Right forelimb (tissue), 1 donor: ENCODE measurements around the gene SLC10A6.

Source experiments
- DNase-seq: peaks from one replicate; pipeline ENCODE4 v3.0.0-alpha.2; 2018

The SLC10A6 gene

GRCh38 chr4:86847571-86847970 is 1.6 kb downstream of the SLC10A6 start:
- DNase-seq, result no peak

GRCh38 chr4:86846921-86847320 is 2.3 kb downstream of the SLC10A6 start:
- no peak for DNase-seq

- DNase-seq, result no peak
Measured at GRCh38 chr4:86845593-86845992, 3.6 kb downstream of the SLC10A6 start.

GRCh38 chr4:86841309-86841708 is 7.9 kb downstream of the SLC10A6 start:
- no peak for DNase-seq

GRCh38 chr4:86840858-86841257 is 8.3 kb downstream of the SLC10A6 start:
- DNase-seq, result no peak

- no peak for DNase-seq
Measured at GRCh38 chr4:86837691-86838503, 11.3 kb downstream of the SLC10A6 start.

GRCh38 chr4:86835677-86836076 is 13.5 kb downstream of the SLC10A6 start:
- no peak for DNase-seq

GRCh38 chr4:86834901-86835300 is 14.3 kb downstream of the SLC10A6 start:
- no peak for DNase-seq

GRCh38 chr4:86833615-86834014 is 15.6 kb downstream of the SLC10A6 start:
- DNase-seq, result no peak

- no peak for DNase-seq
Measured at GRCh38 chr4:86831262-86832130, 17.7 kb downstream of the SLC10A6 start.

GRCh38 chr4:86825511-86825910 is 23.7 kb downstream of the SLC10A6 start:
- DNase-seq, result no peak

- no peak for DNase-seq
Measured at GRCh38 chr4:86822136-86822535, 27.0 kb downstream of the SLC10A6 start.

GRCh38 chr4:86821151-86821550 is 28.0 kb downstream of the SLC10A6 start:
- no peak for DNase-seq

GRCh38 chr4:86819561-86819960 is 29.6 kb downstream of the SLC10A6 start:
- DNase-seq, result no peak

- no peak for DNase-seq
Measured at GRCh38 chr4:86818841-86819240, 30.3 kb downstream of the SLC10A6 start.

GRCh38 chr4:86818211-86818610 is 31.0 kb downstream of the SLC10A6 start:
- no peak for DNase-seq

GRCh38 chr4:86816501-86817273 is 32.5 kb downstream of the SLC10A6 start:
- DNase-seq, result peak; percentile 72

GRCh38 chr4:86815653-86816052 is 33.5 kb downstream of the SLC10A6 start:
- DNase-seq, result no peak

GRCh38 chr4:86810847-86811246 is 38.3 kb downstream of the SLC10A6 start:
- no peak for DNase-seq

- no peak for DNase-seq
Measured at GRCh38 chr4:86809809-86810208, 39.4 kb downstream of the SLC10A6 start.

GRCh38 chr4:86791126-86791525 is 58.1 kb downstream of the SLC10A6 start:
- DNase-seq, result no peak

- DNase-seq, result no peak
Measured at GRCh38 chr4:86788826-86789225, 60.4 kb downstream of the SLC10A6 start.

GRCh38 chr4:86778175-86778574 is 71.0 kb downstream of the SLC10A6 start:
- no peak for DNase-seq
